Measurements from ENCODE around the gene HERPUD1.

- TF ChIP-seq CTCF (IDR thresholded peaks at IDR 0.05) (no peak), POLR2A (IDR thresholded peaks at IDR 0.05) (no peak)
Measured at GRCh38 chr16:56980792-56981724, 49.1 kb downstream of the HERPUD1 start.

All from esophagus squamous epithelium (tissue), 4 donors.